Sigmoid colon (tissue), 4 donors: ENCODE measurements around the gene PDE1A.

Experiments
- CTCF ChIP-seq, 4 experiments: fragments of 450-650 bp in 3 of 4; fragments of 200-600 bp in 1 of 4; IDR thresholded peaks; one replicate each; pipeline ENCODE4 v1.5.1; 2016 to 2019; ENCODE audit warnings: antibody characterized with exemption in 4 of 4, mild to moderate bottlenecking in 3 of 4, moderate library complexity in 2 of 4
- EP300 ChIP-seq, 4 donors: sonication (generic); formaldehyde crosslinking; IDR thresholded peaks; one replicate each; pipeline ENCODE4 v1.6.1; 2017; ENCODE audit warnings: antibody characterized with exemption in 4 of 4
- POLR2A ChIP-seq, 2 donors: fragments of 450-650 bp; IDR thresholded peaks; one replicate each; pipeline ENCODE4 v1.6.1; 2016; ENCODE audit warnings: antibody characterized with exemption in 2 of 2, mild to moderate bottlenecking in 2 of 2, moderate library complexity in 2 of 2
- POLR2AphosphoS5 ChIP-seq, 4 donors: sonication (generic); formaldehyde crosslinking; IDR thresholded peaks; one replicate each; pipeline ENCODE4 v1.6.1; 2017; ENCODE audit warnings: antibody characterized with exemption in 4 of 4

- TF ChIP-seq POLR2A (IDR thresholded peaks at IDR 0.05) (no peak), POLR2AphosphoS5 (IDR thresholded peaks at IDR 0.05) (no peak), CTCF (IDR thresholded peaks at IDR 0.05) (no peak), EP300 (IDR thresholded peaks at IDR 0.05) (no peak)
Measured at GRCh38 chr2:182420669-182421068, 6.2 kb downstream of the PDE1A start.
